ENCODE data around the gene FYCO1.

FYCO1 gene

GRCh38 chr3:45964139-45964538 lies 31.5 kb downstream of the FYCO1 start:
- Histone ChIP-seq H3K4me2 (ENCODE audit: low read length) (no peak overlapping the region), H2AK5ac (ENCODE audit: low read length) (no peak overlapping the region), H4K8ac (ENCODE audit: low read depth, low read length) (no peak overlapping the region), H2BK5ac (ENCODE audit: low read length) (no peak overlapping the region), H3K4me1 (ENCODE audit: control insufficient read depth, low read depth, low read length) (no peaks in the 10 kb centered on the region), H3K27ac (ENCODE audit: low read depth, low read length) (no peak overlapping the region), H3K79me2 (ENCODE audit: control insufficient read depth, insufficient read depth, low read length) (no peaks in the 10 kb centered on the region), H3K27me3 (ENCODE audit: insufficient read depth, low read length, poor library complexity) (no peaks in the 10 kb centered on the region), H3K4ac (ENCODE audit: low read depth, low read length) (no peak overlapping the region), H3K23ac (ENCODE audit: low read length) (no peak overlapping the region), H3K56ac (ENCODE audit: low read length) (no peak overlapping the region), H2BK15ac (replicated peaks; ENCODE audit: low read depth) (no peak overlapping the region), H2BK120ac (ENCODE audit: low read depth, low read length) (no peak overlapping the region), H3K79me1 (ENCODE audit: low read length) (no peaks in the 10 kb centered on the region), H3K4me3 (ENCODE audit: low read length) (no peak overlapping the region), H4K5ac (ENCODE audit: low read length) (no peak overlapping the region), H3K9ac (ENCODE audit: low read length) (no peak overlapping the region), H3K36me3 (ENCODE audit: control insufficient read depth, insufficient read depth, low read length) (peaks cover 4% of the 10 kb centered on the region), H3K18ac (ENCODE audit: low read length) (no peak overlapping the region)
- DNase-seq: no peak
- no CpG with 5 or more reads among the region's 8 CpGs for WGBS (ENCODE audit: extremely low coverage, insufficient coverage, low lambda C conversion rate)

- Histone ChIP-seq H3K4me2 (ENCODE audit: low read length) (no peak overlapping the region), H3K9ac (ENCODE audit: low read length) (no peak overlapping the region)
- WGBS (ENCODE audit: extremely low coverage, insufficient coverage, low lambda C conversion rate): no CpG with 5 or more reads among the region's 5 CpGs
Measured at GRCh38 chr3:45962033-45962432, 33.6 kb downstream of the FYCO1 start.

GRCh38 chr3:45960289-45960688 lies 35.3 kb downstream of the FYCO1 start:
- Histone ChIP-seq H3K4me1 (ENCODE audit: control insufficient read depth, low read depth, low read length) (no peaks in the 10 kb centered on the region), H3K4me3 (ENCODE audit: low read length) (no peak overlapping the region), H3K18ac (ENCODE audit: low read length) (no peak overlapping the region), H4K8ac (ENCODE audit: low read depth, low read length) (no peak overlapping the region), H3K23ac (ENCODE audit: low read length) (no peak overlapping the region), H2AK5ac (ENCODE audit: low read length) (no peak overlapping the region), H3K79me1 (ENCODE audit: low read length) (no peaks in the 10 kb centered on the region), H3K4ac (ENCODE audit: low read depth, low read length) (no peak overlapping the region), H3K9ac (ENCODE audit: low read length) (no peak overlapping the region), H4K5ac (ENCODE audit: low read length) (no peak overlapping the region), H3K56ac (ENCODE audit: low read length) (no peak overlapping the region), H2BK5ac (ENCODE audit: low read length) (no peak overlapping the region), H2BK120ac (ENCODE audit: low read depth, low read length) (no peak overlapping the region), H3K79me2 (ENCODE audit: control insufficient read depth, insufficient read depth, low read length) (no peaks in the 10 kb centered on the region), H3K36me3 (ENCODE audit: control insufficient read depth, insufficient read depth, low read length) (peaks cover 2% of the 10 kb centered on the region), H2BK15ac (replicated peaks; ENCODE audit: low read depth) (no peak overlapping the region), H3K27me3 (ENCODE audit: insufficient read depth, low read length, poor library complexity) (no peaks in the 10 kb centered on the region), H3K4me2 (ENCODE audit: low read length) (no peak overlapping the region), H3K27ac (ENCODE audit: low read depth, low read length) (no peak overlapping the region)
- no CpG with 5 or more reads among the region's 2 CpGs for WGBS (ENCODE audit: extremely low coverage, insufficient coverage, low lambda C conversion rate)
- DNase-seq: no peak

More at GRCh38 chr3:45962033-45962432, 33.6 kb downstream of the FYCO1 start:
- Histone ChIP-seq H3K36me3 (ENCODE audit: control insufficient read depth, insufficient read depth, low read length) (peaks cover 6% of the 10 kb centered on the region), H3K18ac (ENCODE audit: low read length) (no peak overlapping the region), H3K79me1 (ENCODE audit: low read length) (no peaks in the 10 kb centered on the region), H3K27ac (ENCODE audit: low read depth, low read length) (no peak overlapping the region), H2BK120ac (ENCODE audit: low read depth, low read length) (no peak overlapping the region), H3K4me1 (ENCODE audit: control insufficient read depth, low read depth, low read length) (no peaks in the 10 kb centered on the region), H3K4ac (ENCODE audit: low read depth, low read length) (no peak overlapping the region), H3K27me3 (ENCODE audit: insufficient read depth, low read length, poor library complexity) (no peaks in the 10 kb centered on the region), H3K79me2 (ENCODE audit: control insufficient read depth, insufficient read depth, low read length) (no peaks in the 10 kb centered on the region), H3K56ac (ENCODE audit: low read length) (no peak overlapping the region), H4K8ac (ENCODE audit: low read depth, low read length) (no peak overlapping the region), H2BK15ac (replicated peaks; ENCODE audit: low read depth) (no peak overlapping the region), H4K5ac (ENCODE audit: low read length) (no peak overlapping the region), H2AK5ac (ENCODE audit: low read length) (no peak overlapping the region), H2BK5ac (ENCODE audit: low read length) (no peak overlapping the region), H3K23ac (ENCODE audit: low read length) (no peak overlapping the region), H3K4me3 (ENCODE audit: low read length) (no peak overlapping the region)
- no peak for DNase-seq

GRCh38 chr3:45959201-45959600 lies 36.4 kb downstream of the FYCO1 start:
- Histone ChIP-seq H2BK15ac (replicated peaks; ENCODE audit: low read depth) (no peak overlapping the region), H3K36me3 (ENCODE audit: control insufficient read depth, insufficient read depth, low read length) (peaks cover 4% of the 10 kb centered on the region), H4K5ac (ENCODE audit: low read length) (no peak overlapping the region), H3K4ac (ENCODE audit: low read depth, low read length) (no peak overlapping the region), H3K79me2 (ENCODE audit: control insufficient read depth, insufficient read depth, low read length) (no peaks in the 10 kb centered on the region), H4K8ac (ENCODE audit: low read depth, low read length) (no peak overlapping the region), H3K56ac (ENCODE audit: low read length) (no peak overlapping the region), H3K4me2 (ENCODE audit: low read length) (no peak overlapping the region), H3K27me3 (ENCODE audit: insufficient read depth, low read length, poor library complexity) (no peaks in the 10 kb centered on the region), H3K18ac (ENCODE audit: low read length) (no peak overlapping the region), H3K23ac (ENCODE audit: low read length) (no peak overlapping the region), H3K79me1 (ENCODE audit: low read length) (no peaks in the 10 kb centered on the region), H2BK5ac (ENCODE audit: low read length) (no peak overlapping the region), H2AK5ac (ENCODE audit: low read length) (no peak overlapping the region), H3K4me3 (ENCODE audit: low read length) (no peak overlapping the region), H3K9ac (ENCODE audit: low read length) (no peak overlapping the region), H2BK120ac (ENCODE audit: low read depth, low read length) (no peak overlapping the region), H3K4me1 (ENCODE audit: control insufficient read depth, low read depth, low read length) (no peaks in the 10 kb centered on the region), H3K27ac (ENCODE audit: low read depth, low read length) (no peak overlapping the region)
- WGBS (ENCODE audit: extremely low coverage, insufficient coverage, low lambda C conversion rate): no CpG with 5 or more reads among the region's 7 CpGs
- no peak for DNase-seq

GRCh38 chr3:45958321-45958791 lies 37.3 kb downstream of the FYCO1 start:
- Histone ChIP-seq H3K4me2 (ENCODE audit: low read length) (no peak overlapping the region), H3K56ac (ENCODE audit: low read length) (no peak overlapping the region), H3K27ac (ENCODE audit: low read depth, low read length) (no peak overlapping the region), H3K23ac (ENCODE audit: low read length) (no peak overlapping the region), H3K9ac (ENCODE audit: low read length) (no peak overlapping the region), H3K79me1 (ENCODE audit: low read length) (no peaks in the 10 kb centered on the region), H2AK5ac (ENCODE audit: low read length) (no peak overlapping the region), H4K5ac (ENCODE audit: low read length) (no peak overlapping the region), H3K36me3 (ENCODE audit: control insufficient read depth, insufficient read depth, low read length) (peaks cover 5% of the 10 kb centered on the region), H4K8ac (ENCODE audit: low read depth, low read length) (no peak overlapping the region), H3K4ac (ENCODE audit: low read depth, low read length) (no peak overlapping the region), H3K27me3 (ENCODE audit: insufficient read depth, low read length, poor library complexity) (no peaks in the 10 kb centered on the region), H2BK120ac (ENCODE audit: low read depth, low read length) (no peak overlapping the region), H3K4me1 (ENCODE audit: control insufficient read depth, low read depth, low read length) (no peaks in the 10 kb centered on the region), H3K18ac (ENCODE audit: low read length) (no peak overlapping the region), H3K79me2 (ENCODE audit: control insufficient read depth, insufficient read depth, low read length) (no peaks in the 10 kb centered on the region), H2BK15ac (replicated peaks; ENCODE audit: low read depth) (no peak overlapping the region), H2BK5ac (ENCODE audit: low read length) (no peak overlapping the region), H3K4me3 (ENCODE audit: low read length) (no peak overlapping the region)
- DNase-seq: no peak
- no CpG with 5 or more reads among the region's 6 CpGs for WGBS (ENCODE audit: extremely low coverage, insufficient coverage, low lambda C conversion rate)

- Histone ChIP-seq H3K4ac (ENCODE audit: low read depth, low read length) (no peak overlapping the region), H3K36me3 (ENCODE audit: control insufficient read depth, insufficient read depth, low read length) (peaks cover 5% of the 10 kb centered on the region), H3K79me2 (ENCODE audit: control insufficient read depth, insufficient read depth, low read length) (no peaks in the 10 kb centered on the region), H3K79me1 (ENCODE audit: low read length) (no peaks in the 10 kb centered on the region), H3K4me2 (ENCODE audit: low read length) (no peak overlapping the region), H3K4me3 (ENCODE audit: low read length) (no peak overlapping the region), H3K56ac (ENCODE audit: low read length) (no peak overlapping the region), H2BK120ac (ENCODE audit: low read depth, low read length) (no peak overlapping the region), H2BK5ac (ENCODE audit: low read length) (no peak overlapping the region), H4K5ac (ENCODE audit: low read length) (no peak overlapping the region), H3K18ac (ENCODE audit: low read length) (no peak overlapping the region), H3K23ac (ENCODE audit: low read length) (no peak overlapping the region), H2BK15ac (replicated peaks; ENCODE audit: low read depth) (no peak overlapping the region), H3K27ac (ENCODE audit: low read depth, low read length) (no peak overlapping the region), H2AK5ac (ENCODE audit: low read length) (no peak overlapping the region), H3K9ac (ENCODE audit: low read length) (no peak overlapping the region), H3K27me3 (ENCODE audit: insufficient read depth, low read length, poor library complexity) (no peaks in the 10 kb centered on the region), H3K4me1 (ENCODE audit: control insufficient read depth, low read depth, low read length) (no peaks in the 10 kb centered on the region), H4K8ac (ENCODE audit: low read depth, low read length) (no peak overlapping the region)
- no peak for DNase-seq
- no CpG with 5 or more reads among the region's 5 CpGs for WGBS (ENCODE audit: extremely low coverage, insufficient coverage, low lambda C conversion rate)
Measured at GRCh38 chr3:45957586-45957985, 38.0 kb downstream of the FYCO1 start.
